Measurements from ENCODE around the gene PID1.

Gene PID1

GRCh38 chr2:229297247-229297646 lies 26.2 kb upstream of the PID1 start:
- TF ChIP-seq CTCF (conservative IDR thresholded peaks at IDR 0.05): no peak

GRCh38 chr2:229296536-229296935 lies 25.4 kb upstream of the PID1 start:
- TF ChIP-seq CTCF (conservative IDR thresholded peaks at IDR 0.05): no peak
- no peak overlapping the region for H3K27ac ChIP-seq

More at GRCh38 chr2:229297247-229297646, 26.2 kb upstream of the PID1 start:
- H3K27ac ChIP-seq: no peak overlapping the region

GRCh38 chr2:229296016-229296415 lies 24.9 kb upstream of the PID1 start:
- TF ChIP-seq CTCF (conservative IDR thresholded peaks at IDR 0.05): no peak
- H3K27ac ChIP-seq: no peak overlapping the region

DNA sequence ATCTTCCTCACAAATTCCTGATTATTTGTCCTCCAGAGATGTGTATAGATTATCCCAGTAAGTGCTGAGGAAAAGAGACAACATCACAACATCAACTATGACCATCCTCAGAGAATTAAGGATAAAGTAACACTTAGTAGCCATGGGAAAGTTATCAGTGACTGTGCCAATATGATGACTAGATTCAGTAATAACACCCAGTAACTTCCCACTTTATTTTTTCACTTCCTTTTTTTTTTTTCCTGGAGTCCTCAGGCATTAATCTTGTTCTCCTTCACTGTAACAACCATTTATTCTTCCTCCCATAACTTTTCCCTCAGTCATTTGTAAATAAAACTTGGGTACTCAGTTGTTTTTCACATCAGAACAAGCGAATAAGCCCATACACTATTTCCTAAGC lies 16.7 kb upstream of the PID1 start:
- no peak for TF ChIP-seq CTCF (conservative IDR thresholded peaks at IDR 0.05)
- no peak overlapping the region for H3K27ac ChIP-seq

DNA sequence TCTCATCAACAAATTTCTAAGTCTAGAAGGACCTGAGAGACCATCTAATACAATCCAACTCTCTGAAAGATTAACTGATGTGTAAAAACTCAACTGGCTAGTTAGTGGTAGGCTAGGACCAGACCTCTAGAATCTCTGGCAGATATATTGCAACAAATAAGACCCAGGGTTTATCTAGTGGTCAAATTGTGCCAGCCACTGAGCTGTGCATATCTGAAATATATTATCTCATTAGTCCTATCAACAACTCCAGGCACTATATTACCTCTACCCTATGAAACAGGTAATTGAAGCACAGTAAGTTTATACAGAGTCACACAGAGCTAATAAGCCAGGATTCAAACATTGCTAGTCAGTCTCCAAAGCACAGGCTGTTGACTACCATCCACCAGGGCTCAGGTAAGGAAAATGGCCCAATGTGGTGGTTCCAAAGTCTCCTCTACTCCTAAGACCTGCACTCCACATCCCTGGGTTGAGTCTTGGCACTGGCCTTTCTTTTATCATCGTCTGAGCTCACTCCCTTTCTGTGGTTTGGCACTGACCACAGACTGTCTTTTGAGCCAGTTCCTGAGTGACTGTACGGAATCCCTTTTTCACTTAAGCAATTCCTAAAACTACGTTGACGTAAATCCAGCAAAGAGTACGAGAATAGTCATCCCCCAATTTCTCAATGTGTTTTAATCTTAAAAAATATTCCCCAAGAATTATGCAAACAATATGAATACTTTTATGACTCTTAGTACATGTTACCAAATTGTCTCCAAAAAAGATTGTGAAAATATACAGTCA lies 11.9 kb upstream of the PID1 start:
- H3K27ac ChIP-seq: no peak overlapping the region
- TF ChIP-seq CTCF (conservative IDR thresholded peaks at IDR 0.05): no peak

- TF ChIP-seq CTCF (conservative IDR thresholded peaks at IDR 0.05): no peak
- H3K27ac ChIP-seq: no peak overlapping the region
Measured at GRCh38 chr2:229279516-229279915, 8.4 kb upstream of the PID1 start.

DNA sequence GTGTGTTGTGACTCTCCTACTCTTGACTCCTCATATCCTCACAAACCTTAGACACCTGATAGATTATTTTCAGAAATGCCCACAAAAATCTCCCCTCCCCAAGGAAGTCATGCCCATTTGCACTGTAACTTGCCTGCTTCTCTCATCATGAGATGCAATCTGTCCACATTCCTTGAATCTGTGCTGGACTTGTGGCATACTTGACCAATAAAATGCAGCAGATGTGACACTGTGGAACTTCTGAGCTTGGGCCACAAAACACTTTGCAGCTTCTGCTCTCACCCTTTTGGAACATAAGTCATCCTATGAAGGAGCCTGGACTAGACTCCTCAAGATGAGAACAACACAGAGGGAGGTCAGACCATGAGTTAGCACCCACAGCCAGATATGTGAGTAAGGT lies 4.4 kb upstream of the PID1 start:
- no peak overlapping the region for H3K27ac ChIP-seq
- no peak for TF ChIP-seq CTCF (conservative IDR thresholded peaks at IDR 0.05)
